GM19099 (cell line): ENCODE measurements around the gene HSPB6.

Experiments used
- POLR2A ChIP-seq: IDR thresholded peaks from 3 replicates; pipeline ENCODE4 v1.6.1; 2011; ENCODE audit warnings: low read depth; ENCODE audit not compliant: insufficient read length; ENCODE audit errors: extremely low read depth

HSPB6 gene

GRCh38 chr19:35776102-35776788, 19.4 kb upstream of the HSPB6 start:
- TF ChIP-seq POLR2A: no peak

- peak; percentile 67 for TF ChIP-seq POLR2A
Measured at GRCh38 chr19:35775298-35776101, 18.7 kb upstream of the HSPB6 start, which contains the start of gene ARHGAP33. ARHGAP33 (plus strand) TSS chr19:35775564; CDS start chr19:35775659, 95 bp downstream.

GRCh38 chr19:35775046-35775297, 18.1 kb upstream of the HSPB6 start:
- TF ChIP-seq POLR2A: no peak

GRCh38 chr19:35774274-35775045, 17.6 kb upstream of the HSPB6 start:
- no peak for TF ChIP-seq POLR2A

GRCh38 chr19:35773020-35773806, 16.4 kb upstream of the HSPB6 start:
- TF ChIP-seq POLR2A: no peak

GRCh38 chr19:35768082-35768421, 11.2 kb upstream of the HSPB6 start:
- TF ChIP-seq POLR2A: no peak

GRCh38 chr19:35767288-35768081, 10.7 kb upstream of the HSPB6 start:
- TF ChIP-seq POLR2A: no peak

GRCh38 chr19:35766571-35767104, 9.8 kb upstream of the HSPB6 start:
- TF ChIP-seq POLR2A: no peak

GRCh38 chr19:35764432-35765315, 7.8 kb upstream of the HSPB6 start:
- no peak for TF ChIP-seq POLR2A

- TF ChIP-seq POLR2A: no peak
Measured at GRCh38 chr19:35760711-35761349, 4.0 kb upstream of the HSPB6 start.

- no peak for TF ChIP-seq POLR2A
Measured at GRCh38 chr19:35759697-35760096, 2.9 kb upstream of the HSPB6 start.

GRCh38 chr19:35757749-35758608, 1.1 kb upstream of the HSPB6 start, which contains the start of gene PROSER3:
PROSER3 (plus strand) TSS chr19:35758176; CDS start chr19:35758216, 40 bp downstream.
- TF ChIP-seq POLR2A: peak; percentile 75
